ENCODE results near the gene SCAPER.

Gene SCAPER

DNA sequence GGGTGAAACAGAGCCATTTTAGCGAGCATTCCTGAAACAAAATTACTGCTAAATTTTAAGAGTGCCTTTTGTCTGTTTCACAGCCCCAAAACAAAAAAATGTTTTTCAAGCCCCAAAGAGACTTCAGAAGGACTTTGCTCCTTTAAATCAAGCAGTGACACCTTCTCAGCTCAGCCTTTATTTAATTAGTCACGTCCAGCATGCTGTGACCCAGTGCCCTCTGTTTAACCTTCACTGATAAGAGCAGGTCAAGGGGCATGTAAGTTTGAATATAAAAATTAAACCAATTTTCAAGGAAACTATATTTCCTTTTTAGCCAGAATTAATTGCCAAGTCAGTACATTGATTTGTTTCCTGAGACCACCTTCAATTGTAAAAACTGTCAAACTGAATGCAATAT lies 527.9 kb downstream of the SCAPER start:
- no peaks in the 10 kb centered on the region for H3K27me3 ChIP-seq (ENCODE audit: insufficient read depth, low read length)
- no peak overlapping the region for H3K4me3 ChIP-seq (ENCODE audit: low read length)
- peaks cover 18% of the 10 kb centered on the region for H3K4me1 ChIP-seq (ENCODE audit: insufficient read depth, low read length)
- H2AFZ ChIP-seq (ENCODE audit: low read depth, low read length): no peak overlapping the region
- H3K9me3 ChIP-seq (ENCODE audit: low read length): no peaks in the 10 kb centered on the region
- no peaks in the 10 kb centered on the region for H3K36me3 ChIP-seq (ENCODE audit: insufficient read depth, low read length)

DNA sequence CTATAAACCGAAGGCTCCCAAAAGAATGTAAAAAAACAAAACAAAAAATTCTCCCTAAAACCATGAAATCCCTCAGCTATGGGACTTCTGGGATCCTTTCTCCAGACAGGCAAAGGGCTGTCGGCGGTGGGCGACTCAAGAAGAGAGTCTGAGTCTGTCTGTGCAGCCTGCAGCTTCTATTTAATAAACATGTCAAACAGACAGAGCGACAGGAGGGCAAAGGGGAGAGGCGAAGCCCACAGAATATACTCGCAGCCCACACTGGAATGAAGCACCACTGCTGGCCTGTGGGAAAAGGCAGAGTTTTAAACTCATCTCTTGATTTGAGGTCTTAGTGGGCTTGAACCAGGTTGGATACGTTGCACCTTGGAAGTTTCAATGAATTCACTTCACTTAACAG lies 528.3 kb downstream of the SCAPER start:
- no peak overlapping the region for H2AFZ ChIP-seq (ENCODE audit: low read depth, low read length)
- H3K36me3 ChIP-seq (ENCODE audit: insufficient read depth, low read length): no peaks in the 10 kb centered on the region
- H3K4me3 ChIP-seq (ENCODE audit: low read length): no peak overlapping the region
- peaks cover 18% of the 10 kb centered on the region for H3K4me1 ChIP-seq (ENCODE audit: insufficient read depth, low read length)
- no peaks in the 10 kb centered on the region for H3K9me3 ChIP-seq (ENCODE audit: low read length)
- no peaks in the 10 kb centered on the region for H3K27me3 ChIP-seq (ENCODE audit: insufficient read depth, low read length)

DNA sequence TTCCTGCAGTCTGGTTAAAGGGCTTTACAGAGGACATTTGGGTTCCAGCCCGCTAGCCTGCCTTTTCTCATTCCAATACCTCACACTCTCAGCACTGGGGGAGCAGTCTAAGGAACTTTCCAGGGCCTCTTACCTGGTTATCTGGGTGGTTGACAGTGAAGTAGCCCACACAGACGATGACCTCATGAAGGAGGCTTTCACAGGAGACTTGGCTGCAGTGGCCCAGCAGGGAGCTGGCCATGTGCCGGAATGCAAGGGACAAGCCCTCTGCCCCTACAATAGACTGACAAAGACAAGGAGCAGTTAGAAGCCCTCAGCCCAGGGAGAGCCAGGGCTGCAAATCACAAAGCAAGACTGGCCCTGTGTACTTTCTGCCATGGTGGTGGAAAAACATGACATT lies 529.1 kb downstream of the SCAPER start:
- no peak overlapping the region for H3K4me3 ChIP-seq (ENCODE audit: low read length)
- no peak overlapping the region for H2AFZ ChIP-seq (ENCODE audit: low read depth, low read length)
- H3K36me3 ChIP-seq (ENCODE audit: insufficient read depth, low read length): no peaks in the 10 kb centered on the region
- H3K9me3 ChIP-seq (ENCODE audit: low read length): no peaks in the 10 kb centered on the region
- H3K4me1 ChIP-seq (ENCODE audit: insufficient read depth, low read length): peaks cover 18% of the 10 kb centered on the region
- no peaks in the 10 kb centered on the region for H3K27me3 ChIP-seq (ENCODE audit: insufficient read depth, low read length)

DNA sequence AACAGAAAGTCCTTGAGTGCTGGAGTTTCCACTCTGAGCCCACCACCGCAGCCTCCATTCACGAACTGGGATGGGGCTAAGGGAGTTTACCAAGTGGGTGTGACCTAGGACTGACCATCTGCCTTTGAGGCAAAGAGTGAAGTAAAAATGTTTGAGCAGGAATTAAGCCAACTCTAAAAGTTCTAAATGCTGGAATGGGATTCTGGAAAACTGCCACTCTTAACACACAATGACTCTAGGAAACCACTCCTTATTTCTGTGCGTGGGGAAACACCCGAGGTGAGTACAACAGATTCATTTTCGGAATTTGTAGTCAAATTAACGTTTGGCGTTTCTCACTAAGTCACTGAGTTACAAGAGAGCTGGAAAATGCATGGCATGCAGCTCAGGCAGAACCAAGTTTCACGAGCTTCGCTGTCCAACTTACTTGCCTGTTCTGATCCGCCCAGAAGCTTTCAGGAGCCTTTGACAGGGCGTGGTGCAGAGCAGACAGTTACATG lies 537.0 kb downstream of the SCAPER start:
- H3K9me3 ChIP-seq (ENCODE audit: low read length): no peaks in the 10 kb centered on the region
- H3K4me1 ChIP-seq (ENCODE audit: insufficient read depth, low read length): peaks cover 13% of the 10 kb centered on the region
- no peaks in the 10 kb centered on the region for H3K36me3 ChIP-seq (ENCODE audit: insufficient read depth, low read length)
- no peaks in the 10 kb centered on the region for H3K27me3 ChIP-seq (ENCODE audit: insufficient read depth, low read length)
- H2AFZ ChIP-seq (ENCODE audit: low read depth, low read length): no peak overlapping the region
- H3K4me3 ChIP-seq (ENCODE audit: low read length): no peak overlapping the region

DNA sequence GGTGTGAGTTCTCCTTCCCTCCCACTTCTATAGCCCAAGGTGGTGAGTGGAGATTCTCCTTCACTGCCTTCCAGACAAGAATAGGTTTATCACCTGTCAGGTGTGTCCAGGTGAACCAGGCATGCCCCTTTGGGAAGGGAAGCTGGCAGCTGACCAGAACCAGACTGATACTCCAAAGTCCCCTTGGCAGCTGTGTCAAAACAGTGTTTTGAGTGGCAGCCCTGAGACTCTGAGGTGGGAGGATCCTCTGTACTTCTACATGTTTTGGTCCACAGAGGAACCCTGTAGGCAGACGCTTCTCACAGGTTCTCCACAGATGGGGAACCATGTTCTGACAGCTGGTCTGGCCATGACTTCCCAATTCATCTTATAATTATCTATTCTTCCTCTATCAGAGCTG lies 538.4 kb downstream of the SCAPER start:
- Histone ChIP-seq H3K36me3 (ENCODE audit: insufficient read depth, low read length) (no peaks in the 10 kb centered on the region), H3K4me1 (ENCODE audit: insufficient read depth, low read length) (peaks cover 13% of the 10 kb centered on the region), H3K27me3 (ENCODE audit: insufficient read depth, low read length) (no peaks in the 10 kb centered on the region), H3K9me3 (ENCODE audit: low read length) (no peaks in the 10 kb centered on the region), H2AFZ (ENCODE audit: low read depth, low read length) (no peak overlapping the region), H3K4me3 (ENCODE audit: low read length) (no peak overlapping the region)

DNA sequence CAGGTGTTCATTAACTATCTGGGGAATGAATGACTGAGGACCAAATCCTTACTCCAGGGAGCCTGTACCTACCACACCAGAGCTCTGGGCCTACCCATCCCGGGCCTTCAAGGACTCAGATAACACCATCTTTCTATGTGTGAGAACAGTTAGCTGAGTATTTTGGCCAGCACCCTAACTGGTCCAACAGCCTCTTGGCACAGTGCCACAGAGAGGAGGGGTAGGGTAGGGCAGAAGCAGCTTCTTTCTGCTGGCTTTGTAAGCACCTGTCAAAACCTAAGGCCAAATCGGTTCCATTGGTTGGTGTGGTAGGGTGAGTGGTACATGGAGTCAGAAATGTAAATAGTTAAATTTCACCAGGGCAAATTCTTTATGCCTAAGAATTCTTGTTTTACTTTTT lies 541.9 kb downstream of the SCAPER start:
- H3K36me3 ChIP-seq (ENCODE audit: insufficient read depth, low read length): no peaks in the 10 kb centered on the region
- no peaks in the 10 kb centered on the region for H3K27me3 ChIP-seq (ENCODE audit: insufficient read depth, low read length)
- peaks cover 10% of the 10 kb centered on the region for H3K4me1 ChIP-seq (ENCODE audit: insufficient read depth, low read length)
- no peak overlapping the region for H2AFZ ChIP-seq (ENCODE audit: low read depth, low read length)
- no peak overlapping the region for H3K4me3 ChIP-seq (ENCODE audit: low read length)
- H3K9me3 ChIP-seq (ENCODE audit: low read length): no peaks in the 10 kb centered on the region

DNA sequence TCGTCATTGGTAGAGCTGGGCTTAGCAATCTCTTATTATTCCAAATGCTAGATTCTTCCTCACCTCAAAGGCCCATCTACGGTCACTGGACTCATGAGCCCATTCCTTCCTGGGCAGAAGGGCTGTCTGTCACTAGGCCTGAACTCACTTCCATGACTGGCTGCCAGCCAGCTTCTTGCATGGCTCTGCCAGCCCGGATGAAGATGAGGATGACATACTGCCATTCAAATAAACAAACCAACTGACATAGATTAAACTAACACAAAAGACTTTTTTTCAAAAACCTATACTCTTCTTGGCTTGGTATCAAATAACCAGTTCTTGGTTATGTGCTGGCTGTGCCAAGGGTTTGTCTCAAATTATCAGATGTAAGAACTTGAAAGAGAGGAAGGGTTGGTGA lies 544.7 kb downstream of the SCAPER start:
- H3K4me1 ChIP-seq (ENCODE audit: insufficient read depth, low read length): no peaks in the 10 kb centered on the region
- H3K4me3 ChIP-seq (ENCODE audit: low read length): no peak overlapping the region
- no peaks in the 10 kb centered on the region for H3K36me3 ChIP-seq (ENCODE audit: insufficient read depth, low read length)
- no peaks in the 10 kb centered on the region for H3K27me3 ChIP-seq (ENCODE audit: insufficient read depth, low read length)
- H3K9me3 ChIP-seq (ENCODE audit: low read length): no peaks in the 10 kb centered on the region
- no peak overlapping the region for H2AFZ ChIP-seq (ENCODE audit: low read depth, low read length)

DNA sequence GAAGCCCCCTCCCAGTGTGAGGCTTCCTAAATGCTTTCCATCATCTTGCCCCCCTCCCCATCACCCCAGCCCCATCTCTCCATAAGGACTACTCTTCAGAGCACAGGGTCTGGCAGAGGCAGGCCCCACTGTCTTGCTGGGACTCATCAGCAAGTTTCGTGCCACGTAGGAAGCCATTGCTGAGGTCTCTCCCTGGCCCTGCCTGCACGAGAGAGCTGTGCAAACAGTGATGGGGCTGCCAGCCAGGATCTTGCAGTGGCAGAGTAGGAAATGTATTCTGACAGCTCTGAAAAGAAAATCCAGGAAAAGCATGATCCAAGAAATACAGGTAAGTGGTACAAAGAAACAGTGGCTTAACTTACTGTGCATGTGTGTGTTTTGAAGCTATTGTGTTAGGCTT lies 546.0 kb downstream of the SCAPER start:
- Histone ChIP-seq H3K4me1 (ENCODE audit: insufficient read depth, low read length) (no peaks in the 10 kb centered on the region), H3K9me3 (ENCODE audit: low read length) (no peaks in the 10 kb centered on the region), H3K27me3 (ENCODE audit: insufficient read depth, low read length) (no peaks in the 10 kb centered on the region), H2AFZ (ENCODE audit: low read depth, low read length) (no peak overlapping the region), H3K4me3 (ENCODE audit: low read length) (no peak overlapping the region), H3K36me3 (ENCODE audit: insufficient read depth, low read length) (no peaks in the 10 kb centered on the region)

DNA sequence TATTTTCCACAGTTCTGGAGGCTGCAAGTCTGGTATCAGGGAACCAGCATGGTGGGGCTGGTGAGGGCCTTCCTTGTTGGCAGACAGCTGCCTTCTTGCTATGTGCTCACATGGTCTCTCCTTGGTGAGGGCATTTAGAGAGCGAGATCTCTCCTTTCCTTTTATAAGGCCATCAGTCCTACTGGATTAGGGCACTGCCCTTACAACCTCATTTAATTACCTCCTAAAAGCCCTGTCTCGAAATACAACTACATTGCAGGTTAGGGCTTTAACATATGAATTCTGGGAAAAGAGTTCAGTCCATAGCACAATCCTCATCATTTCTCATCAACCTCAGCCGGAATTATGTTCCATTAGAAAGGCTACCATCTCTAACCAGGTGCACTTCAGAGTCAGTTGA lies 546.7 kb downstream of the SCAPER start:
- no peaks in the 10 kb centered on the region for H3K9me3 ChIP-seq (ENCODE audit: low read length)

DNA sequence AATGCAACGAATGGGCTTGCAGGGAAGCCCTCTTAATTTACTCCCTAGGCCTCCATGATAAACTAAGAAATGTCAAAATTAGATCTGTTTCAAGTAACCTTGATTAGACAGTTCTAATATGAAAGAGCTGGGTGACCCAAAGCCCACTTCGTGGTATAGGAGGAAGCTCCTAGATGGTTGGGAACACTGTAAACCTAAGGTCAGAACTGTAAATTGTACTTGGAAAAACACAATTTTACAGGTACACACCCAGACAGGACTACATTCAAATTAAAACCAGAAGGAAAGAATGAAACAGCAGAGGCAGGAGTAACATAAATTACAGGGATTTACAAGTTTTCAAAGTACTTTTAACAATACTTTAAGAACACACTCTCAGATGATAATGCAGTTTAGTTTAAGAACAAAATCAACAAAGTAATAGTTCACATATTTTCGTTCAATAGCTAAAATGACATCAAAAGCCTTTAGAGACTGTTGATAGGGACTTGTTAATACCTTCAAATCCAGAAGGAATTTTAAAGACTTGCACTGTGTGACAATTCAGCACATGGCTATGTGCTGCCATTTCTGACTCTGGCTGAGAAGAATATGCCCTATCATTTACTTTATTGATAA lies 550.2 kb downstream of the SCAPER start:
- Histone ChIP-seq H3K27me3 (ENCODE audit: insufficient read depth, low read length) (no peaks in the 10 kb centered on the region), H3K9me3 (ENCODE audit: low read length) (no peaks in the 10 kb centered on the region), H3K4me1 (ENCODE audit: insufficient read depth, low read length) (no peaks in the 10 kb centered on the region)

More for the DNA sequence above, 546.7 kb downstream of the SCAPER start:
- no peaks in the 10 kb centered on the region for H3K36me3 ChIP-seq (ENCODE audit: insufficient read depth, low read length)
- H3K27me3 ChIP-seq (ENCODE audit: insufficient read depth, low read length): no peaks in the 10 kb centered on the region
- H2AFZ ChIP-seq (ENCODE audit: low read depth, low read length): no peak overlapping the region
- H3K4me3 ChIP-seq (ENCODE audit: low read length): no peak overlapping the region
- H3K4me1 ChIP-seq (ENCODE audit: insufficient read depth, low read length): no peaks in the 10 kb centered on the region

DNA sequence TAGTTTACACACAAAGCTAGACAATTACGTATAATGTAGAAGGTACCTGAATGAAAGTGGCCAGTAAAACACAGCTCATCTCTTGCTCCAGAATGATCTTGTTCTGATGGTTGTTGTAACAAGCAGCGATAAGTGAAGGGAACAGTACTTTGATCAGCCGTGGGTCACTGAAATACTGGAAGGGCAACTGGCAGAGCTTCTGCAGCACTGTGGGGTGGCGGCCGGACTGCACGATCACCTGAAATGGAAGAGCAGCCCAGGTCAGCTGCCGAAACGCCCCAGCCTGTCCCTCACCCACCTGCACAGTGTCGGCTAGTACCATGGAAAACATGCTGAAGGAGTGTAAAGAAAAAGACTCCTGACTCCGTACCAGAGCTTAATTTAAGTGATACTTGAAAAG lies 551.2 kb downstream of the SCAPER start:
- Histone ChIP-seq H2AFZ (ENCODE audit: low read depth, low read length) (no peak overlapping the region), H3K27me3 (ENCODE audit: insufficient read depth, low read length) (no peaks in the 10 kb centered on the region), H3K4me1 (ENCODE audit: insufficient read depth, low read length) (no peaks in the 10 kb centered on the region), H3K36me3 (ENCODE audit: insufficient read depth, low read length) (no peaks in the 10 kb centered on the region), H3K4me3 (ENCODE audit: low read length) (no peak overlapping the region), H3K9me3 (ENCODE audit: low read length) (no peaks in the 10 kb centered on the region)

More for the DNA sequence above, 550.2 kb downstream of the SCAPER start:
- H2AFZ ChIP-seq (ENCODE audit: low read depth, low read length): no peak overlapping the region
- no peak overlapping the region for H3K4me3 ChIP-seq (ENCODE audit: low read length)
- H3K36me3 ChIP-seq (ENCODE audit: insufficient read depth, low read length): no peaks in the 10 kb centered on the region

DNA sequence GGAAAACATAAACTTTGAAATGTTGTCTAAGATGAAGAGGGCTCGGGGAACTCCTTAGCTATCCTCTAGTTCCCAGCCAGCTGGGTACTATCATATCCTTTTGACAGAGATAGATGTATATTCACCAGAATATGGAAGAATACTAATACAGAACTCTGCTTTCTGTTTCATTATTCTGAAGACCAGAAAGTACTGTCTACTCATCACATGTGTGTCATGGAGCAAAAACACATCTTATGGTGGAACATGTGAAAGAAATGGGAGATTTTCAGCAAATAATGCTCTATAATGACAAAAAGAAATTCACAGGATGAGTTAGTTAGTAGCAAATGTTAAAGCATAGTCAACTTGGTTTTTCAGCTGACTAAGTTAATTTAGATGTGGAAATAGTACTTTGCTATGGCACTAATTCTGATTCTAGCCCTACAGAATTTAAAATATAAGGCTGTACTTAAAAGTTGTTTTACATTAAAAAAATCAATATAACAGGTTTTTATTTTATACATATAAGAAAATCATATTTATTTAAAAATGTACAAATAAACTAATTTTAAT lies 552.0 kb downstream of the SCAPER start:
- no peaks in the 10 kb centered on the region for H3K4me1 ChIP-seq (ENCODE audit: insufficient read depth, low read length)
- H3K4me3 ChIP-seq (ENCODE audit: low read length): no peak overlapping the region
- peaks cover 5% of the 10 kb centered on the region for H3K27me3 ChIP-seq (ENCODE audit: insufficient read depth, low read length)
- no peak overlapping the region for H2AFZ ChIP-seq (ENCODE audit: low read depth, low read length)
- H3K36me3 ChIP-seq (ENCODE audit: insufficient read depth, low read length): no peaks in the 10 kb centered on the region
- H3K9me3 ChIP-seq (ENCODE audit: low read length): no peaks in the 10 kb centered on the region

DNA sequence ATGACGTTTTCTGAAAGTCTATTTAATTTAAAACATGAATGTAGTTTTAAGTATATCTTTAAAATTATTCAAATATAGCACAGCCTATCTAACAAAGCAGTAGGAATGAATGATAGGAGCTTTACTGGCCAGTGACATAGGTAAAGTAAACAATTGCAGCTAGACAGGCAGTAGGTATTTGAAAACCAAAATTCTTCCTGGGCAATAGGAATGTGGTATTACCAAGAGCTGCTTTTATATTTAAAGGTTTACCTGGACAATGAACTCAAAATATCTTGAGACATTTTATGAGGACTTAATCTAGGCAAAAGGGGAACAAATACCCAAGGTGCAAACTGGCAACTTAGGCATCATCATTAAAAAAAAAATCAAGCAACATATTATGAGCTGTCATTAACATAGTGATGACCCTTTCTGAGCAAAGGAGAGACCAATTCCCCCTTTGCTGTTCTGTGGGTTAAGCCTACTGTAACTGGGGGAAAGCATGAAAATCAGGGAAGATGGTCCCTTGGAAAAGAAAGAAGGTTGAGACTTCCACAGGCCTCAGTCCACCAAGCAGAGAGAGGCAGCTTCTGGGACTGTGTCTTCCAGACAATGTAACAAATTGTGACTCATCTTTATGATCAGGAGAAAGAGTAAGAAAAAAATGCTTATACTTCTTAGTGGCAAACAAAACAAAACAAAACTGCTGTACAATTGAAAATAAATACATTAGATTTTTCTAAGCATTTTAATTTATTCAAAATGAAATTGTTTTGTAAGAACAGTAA lies 555.7 kb downstream of the SCAPER start:
- Histone ChIP-seq H3K9me3 (ENCODE audit: low read length) (no peaks in the 10 kb centered on the region), H3K27me3 (ENCODE audit: insufficient read depth, low read length) (peaks cover 37% of the 10 kb centered on the region), H3K4me1 (ENCODE audit: insufficient read depth, low read length) (peaks cover 13% of the 10 kb centered on the region), H3K36me3 (ENCODE audit: insufficient read depth, low read length) (no peaks in the 10 kb centered on the region), H2AFZ (ENCODE audit: low read depth, low read length) (no peak overlapping the region), H3K4me3 (ENCODE audit: low read length) (no peak overlapping the region)
